Prostate gland (tissue), 2 donors: ENCODE data around the gene ABCA2. TPM values are rescaled to one million over a fixed set of nuclear protein-coding genes. Genes with fewer than 3 reads are reported as not detected.

Experiments
- DNase-seq: peaks from one replicate; pipeline ENCODE4 v3.0.0-alpha.2; 2019; ENCODE audit warnings: low spot score
- H3K27ac ChIP-seq, 2 donors: fragments of 200-600 bp; sonication (generic); 2 replicates each; pipeline ENCODE4 v1.5.1; 2017 to 2019
- H3K27me3 ChIP-seq: fragments of 200-600 bp; sonication (generic); replicated peaks from 2 replicates; pipeline ENCODE4 v1.5.1; 2019; ENCODE audit not compliant: insufficient read depth
- H3K36me3 ChIP-seq, 2 donors: fragments of 200-600 bp; sonication (generic); 1 replicate in 1 of 2; 2 replicates in 1 of 2; pipeline versions ENCODE4 v1.5.1 to v1.8.1; 2017 to 2019
- H3K4me1 ChIP-seq: fragments of 200-600 bp; sonication (generic); replicated peaks from 2 replicates; pipeline ENCODE4 v1.5.1; 2019
- H3K4me3 ChIP-seq, 2 donors: fragments of 200-600 bp; sonication (generic); 2 replicates each; pipeline ENCODE4 v1.5.1; 2017 to 2019
- H3K9me3 ChIP-seq: fragments of 200-600 bp; sonication (generic); 2 replicates; pipeline ENCODE4 v1.5.1; 2017
- POLR2A ChIP-seq: fragments of 450-650 bp; IDR thresholded peaks from one replicate; pipeline ENCODE4 v1.6.1; 2016; ENCODE audit warnings: antibody characterized with exemption, mild to moderate bottlenecking
- POLR2AphosphoS5 ChIP-seq: sonication (generic); formaldehyde crosslinking; IDR thresholded peaks from one replicate; pipeline ENCODE4 v1.6.1; 2017; ENCODE audit warnings: antibody characterized with exemption
- WGBS: methylation state at CpG from one replicate; pipeline ENCODE4 v1.1.5; 2018; 5-methylcytosine and 5-hydroxymethylcytosine counted together
- intact Hi-C: fragments of 100-400 bp; cut with DNase I; formaldehyde crosslinking; loops from one replicate; pipeline ENCODE4 v1.14.2; 2022
- total RNA-seq, 2 donors: library from RNA; depleted of rRNA; stranded (reverse); fragments of >200 nt; gene quantifications; one replicate each; pipeline ENCODE4 v1.1.0, GENCODE V29; 2016
- TF ChIP-seq, protein P1 (sequence below), 4 experiments: fragments of 200-600 bp in 2 of 4; fragments of 450-650 bp in 2 of 4; sonication (generic) in 2 of 4; IDR thresholded peaks; 1 replicate in 3 of 4; 2 replicates in 1 of 4; pipeline ENCODE4 v1.5.1; 2016 to 2019; ENCODE audit warnings: antibody characterized with exemption in 4 of 4, mild to moderate bottlenecking in 2 of 4, moderate library complexity in 2 of 4

ABCA2 gene
- total RNA-seq, 2 donors from 2014 or later, result 27.4 to 79.1 TPM

DNA sequence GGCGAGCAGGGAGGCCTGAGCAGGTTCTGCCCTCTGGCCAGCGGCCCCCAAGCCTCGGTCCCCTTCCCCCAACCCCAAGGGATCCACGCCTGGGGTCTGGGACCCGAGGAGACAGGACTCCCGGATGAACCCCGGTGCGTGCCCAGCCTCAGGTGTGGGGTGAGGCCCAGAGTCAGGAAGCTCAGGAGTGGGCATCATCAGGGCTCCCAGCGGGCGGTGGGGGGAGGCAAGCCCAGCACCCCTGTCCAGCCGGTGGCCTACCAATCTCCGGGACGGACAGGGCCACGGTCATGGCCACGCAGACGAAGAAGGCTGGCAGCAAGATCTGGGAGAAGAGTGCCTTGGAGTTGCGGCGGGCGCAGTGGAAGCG, 14.5 kb downstream of the ABCA2 start:
- Histone ChIP-seq H3K27ac (no peak overlapping the region), H3K4me3 (no peak overlapping the region), H3K9me3 (no peaks in the 10 kb centered on the region), H3K4me1 (no peaks in the 10 kb centered on the region), H3K27me3 (no peaks in the 10 kb centered on the region), H3K36me3 (no peaks in the 10 kb centered on the region)
- intact Hi-C loops, result no loop called here
- DNase-seq, result no peak
- WGBS, result 98% methylated on average over 18 of the region's 20 CpGs
- TF ChIP-seq, protein P1, sequence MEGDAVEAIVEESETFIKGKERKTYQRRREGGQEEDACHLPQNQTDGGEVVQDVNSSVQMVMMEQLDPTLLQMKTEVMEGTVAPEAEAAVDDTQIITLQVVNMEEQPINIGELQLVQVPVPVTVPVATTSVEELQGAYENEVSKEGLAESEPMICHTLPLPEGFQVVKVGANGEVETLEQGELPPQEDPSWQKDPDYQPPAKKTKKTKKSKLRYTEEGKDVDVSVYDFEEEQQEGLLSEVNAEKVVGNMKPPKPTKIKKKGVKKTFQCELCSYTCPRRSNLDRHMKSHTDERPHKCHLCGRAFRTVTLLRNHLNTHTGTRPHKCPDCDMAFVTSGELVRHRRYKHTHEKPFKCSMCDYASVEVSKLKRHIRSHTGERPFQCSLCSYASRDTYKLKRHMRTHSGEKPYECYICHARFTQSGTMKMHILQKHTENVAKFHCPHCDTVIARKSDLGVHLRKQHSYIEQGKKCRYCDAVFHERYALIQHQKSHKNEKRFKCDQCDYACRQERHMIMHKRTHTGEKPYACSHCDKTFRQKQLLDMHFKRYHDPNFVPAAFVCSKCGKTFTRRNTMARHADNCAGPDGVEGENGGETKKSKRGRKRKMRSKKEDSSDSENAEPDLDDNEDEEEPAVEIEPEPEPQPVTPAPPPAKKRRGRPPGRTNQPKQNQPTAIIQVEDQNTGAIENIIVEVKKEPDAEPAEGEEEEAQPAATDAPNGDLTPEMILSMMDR (IDR thresholded peaks at IDR 0.05), result no peak
- TF ChIP-seq POLR2A, result no peak
- no peak for TF ChIP-seq POLR2AphosphoS5

DNA sequence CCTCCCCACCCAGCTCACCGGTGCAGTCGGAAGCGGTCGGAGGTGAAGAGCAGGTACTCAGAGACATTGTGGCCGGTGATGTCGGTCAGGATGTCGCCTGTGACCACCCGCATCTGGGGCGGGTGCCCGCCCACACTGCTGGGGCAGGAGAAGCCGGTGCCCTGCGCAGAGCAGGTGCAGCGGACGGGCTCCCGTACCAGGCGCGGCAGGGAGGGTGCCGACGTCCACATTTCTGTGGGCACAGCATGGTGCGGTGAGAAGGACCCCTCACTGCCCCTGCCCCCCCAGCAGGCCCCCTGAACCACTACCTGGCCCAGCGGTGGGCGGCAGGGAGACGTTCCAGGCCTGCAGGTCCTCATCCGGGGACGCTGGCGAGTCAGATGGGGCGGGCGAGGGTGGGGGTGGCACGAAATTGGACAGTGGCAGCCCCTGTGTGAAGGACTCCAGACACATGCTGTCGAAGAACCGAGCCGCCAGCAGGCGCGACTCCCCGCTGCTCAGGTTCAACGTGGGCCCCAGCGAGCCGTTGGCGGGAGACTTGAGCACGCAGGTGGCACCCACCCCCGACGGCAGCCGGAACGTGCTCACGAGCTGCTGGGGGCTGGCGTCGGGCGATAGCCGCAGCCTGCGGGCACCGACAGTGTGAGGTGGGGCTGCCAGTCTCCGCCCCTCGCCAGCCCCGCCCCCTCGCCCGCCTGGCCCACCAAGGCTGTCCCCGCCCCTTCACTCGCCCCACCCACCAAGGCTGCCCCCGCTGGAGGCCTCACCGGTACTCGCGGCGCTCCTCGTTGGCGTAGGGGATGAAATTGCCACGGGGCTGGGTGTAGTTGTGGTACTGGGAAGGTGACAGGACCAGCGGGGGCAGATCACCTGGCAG, 15.1 kb downstream of the ABCA2 start:
- WGBS, result 87% methylated on average over 63 of the region's 67 CpGs
- no peaks in the 10 kb centered on the region for H3K9me3 ChIP-seq
- no peak for DNase-seq
- TF ChIP-seq, protein P1 (IDR thresholded peaks at IDR 0.05), result no peak
- TF ChIP-seq POLR2A (no peak), POLR2AphosphoS5 (no peak)
- H3K4me3 ChIP-seq, result no peak overlapping the region
- H3K4me1 ChIP-seq, result no peaks in the 10 kb centered on the region
- no peaks in the 10 kb centered on the region for H3K36me3 ChIP-seq
- intact Hi-C loops, result no loop called here
- no peak overlapping the region for H3K27ac ChIP-seq
- no peaks in the 10 kb centered on the region for H3K27me3 ChIP-seq

DNA sequence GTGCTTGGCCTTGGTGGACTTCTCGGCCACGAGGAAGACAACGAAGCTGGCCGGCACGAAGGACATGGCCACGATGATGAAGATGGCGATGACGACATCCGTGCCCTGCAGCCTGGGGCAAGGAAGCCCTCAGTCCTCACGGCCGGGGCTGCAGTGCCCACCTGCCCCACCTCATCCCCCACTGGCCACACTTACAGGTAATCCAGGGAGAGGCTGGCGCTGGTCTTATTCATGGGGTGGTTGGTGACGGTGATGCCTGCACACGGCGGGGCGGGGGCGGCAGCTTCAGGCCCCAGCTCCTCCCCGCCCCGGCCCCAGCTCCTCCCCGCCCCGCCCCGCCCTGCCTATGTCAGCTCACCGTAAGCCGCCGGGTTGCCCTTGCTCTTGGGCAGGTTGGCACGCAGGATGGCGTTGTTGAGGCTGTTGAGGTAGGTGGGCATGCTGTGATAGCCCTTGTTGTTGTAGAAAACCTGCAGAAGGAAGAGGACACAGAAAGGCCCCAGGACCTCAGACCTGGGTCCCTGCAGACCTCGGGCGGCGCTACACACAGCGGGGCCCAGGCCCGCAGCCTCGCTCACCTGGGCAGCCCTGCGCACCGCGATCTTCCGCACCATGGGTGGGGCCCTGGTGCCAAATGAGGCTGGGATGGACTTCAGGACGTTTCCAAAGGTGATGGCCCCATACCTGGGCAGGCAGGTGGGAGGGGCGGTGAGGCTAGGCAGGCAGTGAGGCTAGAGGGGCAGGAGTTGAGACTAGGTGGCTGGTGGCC, 15.9 kb downstream of the ABCA2 start:
- DNase-seq, result no peak
- no peaks in the 10 kb centered on the region for H3K36me3 ChIP-seq
- 92% methylated on average over 38 of the region's 39 CpGs for WGBS
- no peaks in the 10 kb centered on the region for H3K27me3 ChIP-seq
- no peak overlapping the region for H3K4me3 ChIP-seq
- no peak overlapping the region for H3K27ac ChIP-seq
- H3K9me3 ChIP-seq, result no peaks in the 10 kb centered on the region
- no peaks in the 10 kb centered on the region for H3K4me1 ChIP-seq
- TF ChIP-seq POLR2AphosphoS5 (no peak), POLR2A (no peak)
- TF ChIP-seq, protein P1 (IDR thresholded peaks at IDR 0.05), result no peak
- intact Hi-C loops, result no loop called here

DNA sequence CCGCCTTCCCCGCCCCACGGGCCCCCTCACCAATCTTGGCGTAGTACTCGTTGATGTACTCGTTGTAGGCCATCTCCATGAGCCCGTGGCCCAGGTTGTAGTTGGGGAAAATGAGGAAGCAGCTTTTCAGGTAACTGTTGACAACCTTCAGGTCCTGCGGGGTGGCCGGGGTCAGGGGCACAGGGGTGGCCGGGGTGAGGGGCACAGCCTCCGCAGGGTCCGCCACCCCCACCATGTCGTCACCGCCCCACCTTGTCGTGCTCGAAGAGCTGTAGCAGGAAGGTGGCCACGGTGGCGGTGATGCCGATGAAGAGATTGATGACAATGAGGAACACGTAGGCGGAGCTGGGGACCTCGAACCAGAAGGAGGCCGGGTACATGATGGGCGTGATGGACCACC, 16.9 kb downstream of the ABCA2 start:
- H3K4me3 ChIP-seq, result no peak overlapping the region
- no peak overlapping the region for H3K27ac ChIP-seq
- no peaks in the 10 kb centered on the region for H3K4me1 ChIP-seq
- no peaks in the 10 kb centered on the region for H3K27me3 ChIP-seq
- H3K36me3 ChIP-seq, result no peaks in the 10 kb centered on the region
- 95% methylated on average over 24 of the region's 24 CpGs for WGBS
- H3K9me3 ChIP-seq, result no peaks in the 10 kb centered on the region
- no peak for DNase-seq
- intact Hi-C loops, result no loop called here
- TF ChIP-seq, protein P1 (IDR thresholded peaks at IDR 0.05), result no peak
- no peak for TF ChIP-seq POLR2AphosphoS5
- no peak for TF ChIP-seq POLR2A
